ENCODE data around the gene XPO6.

XPO6 gene

DNA sequence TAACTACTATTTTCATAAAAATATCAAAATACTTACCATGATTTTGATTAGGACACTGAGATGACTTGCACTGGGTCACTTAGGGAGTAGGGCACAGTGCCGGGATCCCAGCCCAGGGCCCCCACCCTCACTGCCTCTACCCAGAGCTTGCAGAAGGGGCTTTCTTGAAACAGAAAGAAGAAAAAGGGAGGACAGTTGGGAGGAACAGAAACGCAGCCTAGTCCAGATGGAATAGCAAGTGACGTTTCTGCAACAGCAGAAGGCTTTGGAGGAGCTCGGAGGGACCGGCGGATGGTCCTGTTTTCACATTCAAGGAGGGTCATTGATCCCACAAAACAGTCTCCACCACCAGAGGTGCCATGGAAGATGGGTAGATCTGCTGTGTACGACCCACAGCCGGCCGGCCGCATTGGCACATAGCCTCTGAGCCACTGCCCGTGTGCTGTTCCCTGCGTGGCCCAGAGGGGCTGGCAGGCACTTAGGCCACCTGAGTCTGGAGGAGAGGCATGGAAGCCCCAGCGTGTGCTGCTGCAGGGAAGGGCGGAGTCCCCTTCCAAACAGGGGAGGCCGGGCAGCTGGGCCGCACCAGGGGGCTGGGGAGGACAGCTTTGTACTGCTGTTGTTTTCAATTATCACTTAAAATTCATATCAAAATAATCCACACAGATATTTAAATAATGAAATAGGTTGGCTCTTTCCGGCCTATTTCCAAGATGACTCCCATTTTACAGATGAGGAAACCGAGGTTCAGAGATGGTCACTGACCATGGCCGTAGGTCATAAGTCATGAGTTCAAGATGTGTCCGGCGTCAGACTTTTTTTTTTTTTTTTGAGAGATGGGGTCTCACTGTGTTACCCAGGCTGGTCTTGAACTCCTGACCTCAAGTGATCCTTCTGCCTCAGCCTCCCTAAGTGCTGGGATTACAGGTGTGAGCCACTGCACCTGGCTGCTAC is 125.3 kb downstream of the XPO6 start:
- DNase-seq, result no peak

DNA sequence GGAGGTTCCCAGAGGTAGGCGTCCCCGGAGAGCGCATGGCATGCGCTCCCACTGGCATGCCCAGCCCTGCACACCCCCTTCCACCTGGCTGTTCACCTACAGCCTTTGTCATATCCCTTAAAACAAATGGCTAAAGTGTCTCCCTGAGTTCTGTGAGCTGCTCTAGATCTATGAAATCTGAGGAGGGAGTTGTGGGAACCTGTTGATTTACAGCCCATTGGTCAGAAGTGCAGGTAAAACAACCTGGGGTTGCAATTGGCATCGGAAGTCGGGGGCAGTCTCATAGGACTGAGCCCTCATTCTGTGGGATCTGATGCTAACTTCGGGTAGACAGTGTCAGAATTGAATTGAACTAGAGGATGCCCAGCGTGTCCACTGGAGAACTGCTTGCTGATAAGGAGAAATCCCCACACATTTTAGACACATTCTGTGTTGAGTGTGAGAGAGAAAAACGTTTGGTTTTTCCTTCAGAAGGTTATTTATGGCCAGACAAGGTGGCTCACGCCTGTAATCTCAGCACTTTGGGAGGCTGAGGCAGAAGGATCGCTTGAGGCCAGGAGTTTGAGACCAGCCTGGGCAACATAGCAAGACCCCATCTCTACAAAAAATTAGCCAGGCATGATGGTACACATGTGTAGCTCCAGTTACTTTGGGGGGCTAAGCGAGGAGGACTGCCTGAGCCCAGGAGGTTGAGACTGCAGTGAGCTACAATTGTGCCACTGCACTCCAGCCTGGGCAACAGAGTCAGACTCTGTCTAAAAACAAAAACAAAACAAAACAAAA is 126.2 kb downstream of the XPO6 start:
- no peak for DNase-seq

DNA sequence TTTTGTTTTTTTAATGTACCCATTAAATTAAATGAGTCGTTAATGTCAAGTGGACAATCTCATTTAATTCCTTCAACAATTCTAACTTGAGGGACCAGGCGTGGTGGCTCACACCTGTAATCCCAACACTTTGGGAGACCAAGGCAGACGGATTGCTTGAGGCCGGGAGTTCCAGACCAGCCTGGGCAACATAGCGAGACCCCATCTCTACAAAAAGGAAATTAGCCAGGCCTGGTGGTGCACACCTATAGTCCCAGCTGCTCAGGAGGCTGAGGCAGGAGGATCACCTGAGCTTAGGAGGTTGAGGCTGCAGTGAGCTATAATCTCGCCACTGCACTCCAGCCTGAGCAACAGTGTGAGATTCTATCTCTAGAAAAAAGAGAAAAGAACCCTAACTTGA is 127.6 kb downstream of the XPO6 start:
- DNase-seq, result no peak

DNA sequence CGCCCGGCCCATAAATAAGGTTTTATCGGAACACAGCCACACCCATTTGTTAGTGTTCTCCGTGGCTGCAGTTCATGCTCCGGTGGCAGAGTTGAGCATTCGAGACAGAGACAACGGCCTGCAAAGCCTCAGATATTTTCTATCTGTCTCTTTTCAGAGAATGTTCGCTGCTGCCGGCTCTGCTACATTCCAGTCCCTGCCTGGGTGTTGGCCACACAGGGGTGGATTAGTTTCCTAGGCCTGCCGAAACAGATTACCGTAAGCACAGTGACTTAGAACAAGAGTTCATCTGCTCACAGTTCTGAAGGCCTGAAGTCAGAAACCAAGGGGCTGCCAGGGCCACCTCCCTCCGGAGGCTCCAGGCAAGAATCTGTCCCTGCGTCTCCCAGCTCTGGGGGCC is 129.1 kb downstream of the XPO6 start:
- DNase-seq, result peak; percentile 84

DNA sequence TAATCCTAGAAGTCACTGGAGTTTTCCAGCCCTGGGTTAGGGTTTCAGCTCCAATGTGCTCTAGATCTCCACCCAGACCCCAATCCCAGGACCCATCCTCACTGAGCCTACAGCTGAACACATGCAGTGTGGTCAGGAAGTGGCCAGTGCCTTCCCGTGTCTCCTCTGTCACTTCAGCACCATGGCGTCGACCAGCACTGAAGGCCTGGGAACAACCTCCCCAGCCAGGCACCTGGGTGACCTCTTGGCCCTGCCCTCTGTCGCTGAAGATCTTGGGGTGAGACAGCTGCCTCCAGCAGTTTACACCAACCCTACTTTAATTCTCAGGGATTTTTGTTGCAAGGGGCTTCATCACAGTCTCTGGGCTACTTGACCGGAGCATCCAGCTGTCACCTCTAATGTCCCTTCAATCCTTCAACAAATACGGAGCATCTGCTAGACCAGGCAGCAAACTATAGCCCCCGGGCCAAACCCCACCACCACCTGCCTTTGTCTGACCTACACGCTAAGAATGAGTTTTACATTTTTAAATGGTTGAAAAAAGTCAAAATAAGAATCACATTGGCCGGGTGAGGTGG is 130.3 kb downstream of the XPO6 start:
- peak; percentile 74 for DNase-seq

DNA sequence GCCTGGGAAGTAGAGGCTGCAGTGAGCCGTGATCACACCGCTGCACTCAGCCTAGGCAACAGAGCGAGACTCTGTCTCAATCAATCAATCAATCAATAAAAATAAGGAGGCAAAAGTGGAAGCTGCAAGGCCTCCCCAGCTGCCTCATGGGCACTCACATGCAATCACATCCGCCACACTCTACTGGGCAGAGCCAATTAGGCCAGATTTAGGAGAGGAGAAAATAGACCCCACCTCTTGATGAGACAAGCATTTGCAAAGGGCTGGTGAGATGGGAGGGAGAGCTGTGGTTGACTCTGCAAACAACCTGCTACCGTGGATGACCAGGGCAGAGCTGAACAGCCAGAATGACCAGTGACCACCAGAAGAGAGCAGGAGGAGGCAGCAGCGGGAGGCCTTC is 133.5 kb downstream of the XPO6 start:
- DNase-seq, result peak; percentile 79

DNA sequence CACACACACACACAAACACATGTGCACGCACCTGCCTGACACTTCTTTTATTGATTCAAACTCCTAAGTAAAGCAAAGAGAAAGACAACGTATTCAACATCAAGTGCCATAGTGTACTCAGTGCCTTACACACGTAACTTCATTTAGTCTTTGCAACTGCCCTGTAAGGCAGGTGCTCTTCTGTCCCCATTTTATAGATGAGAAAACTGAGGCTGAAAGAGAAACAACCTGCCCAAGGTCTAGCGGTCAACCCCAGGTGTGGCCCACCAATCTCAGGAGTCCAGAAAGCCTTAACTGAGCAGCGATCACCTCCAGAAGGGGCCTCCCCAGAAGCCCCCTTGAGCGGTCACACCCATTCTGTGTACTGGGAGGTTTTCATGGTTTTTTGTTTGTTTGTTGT is 137.9 kb downstream of the XPO6 start:
- DNase-seq, result no peak

DNA sequence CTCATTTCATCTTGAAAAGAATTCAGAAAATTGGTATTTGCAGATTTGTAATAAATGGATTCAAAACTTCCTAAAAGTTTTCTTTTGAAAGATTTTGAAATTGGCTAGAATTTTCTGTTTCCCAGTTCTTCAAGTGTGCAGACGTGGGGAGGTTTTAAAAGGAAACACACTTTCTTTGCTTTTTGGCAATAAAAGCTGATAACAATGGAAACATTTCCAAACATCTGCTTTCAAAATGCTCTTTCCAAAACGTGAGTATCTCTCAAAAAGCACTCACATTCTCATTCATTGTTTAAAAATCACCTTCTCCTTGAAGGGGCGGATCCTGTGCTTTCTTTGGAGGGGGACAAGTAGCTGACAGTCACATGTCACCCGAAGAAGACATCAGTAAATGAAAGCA is 139.7 kb downstream of the XPO6 start:
- DNase-seq, result no peak

DNA sequence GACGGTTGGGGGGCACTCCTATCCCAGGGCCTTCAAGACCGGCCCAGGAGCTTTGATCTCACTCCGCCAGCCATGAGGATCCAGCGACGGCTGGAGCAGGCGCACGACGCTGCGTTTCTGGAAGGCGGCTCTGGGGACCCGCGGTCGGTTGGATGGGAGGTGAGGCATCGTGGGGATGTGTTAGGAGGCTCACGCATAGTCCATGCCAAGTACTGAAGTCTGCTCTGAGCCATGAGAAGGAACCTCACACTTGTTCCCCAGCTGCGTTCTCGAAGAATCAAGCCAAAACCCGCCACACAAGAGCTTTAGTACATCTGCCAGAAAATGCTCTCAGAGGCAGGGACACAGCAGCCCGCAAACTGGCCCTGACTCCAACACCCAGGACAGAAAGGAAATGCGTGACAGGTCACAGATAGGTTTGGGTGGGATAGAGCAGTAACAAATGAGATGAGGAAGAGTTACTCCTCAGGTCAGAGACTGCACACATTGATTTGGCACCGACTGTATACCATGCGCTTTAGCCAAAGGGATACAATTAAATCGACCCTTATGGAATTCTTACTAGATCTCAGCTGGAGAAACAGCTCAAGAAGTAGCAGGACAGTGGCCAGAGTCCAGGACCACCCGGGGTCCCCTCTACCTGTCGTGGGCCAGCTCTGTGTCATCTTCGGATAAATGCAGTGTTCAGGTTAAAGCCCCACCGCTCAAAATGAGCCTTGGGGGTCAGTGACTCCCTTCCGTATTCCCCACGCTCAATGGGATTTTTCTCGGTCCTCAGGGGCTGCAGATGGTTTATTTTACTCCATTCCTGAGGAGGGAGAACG is 141.6 kb downstream of the XPO6 start:
- no peak for DNase-seq

DNA sequence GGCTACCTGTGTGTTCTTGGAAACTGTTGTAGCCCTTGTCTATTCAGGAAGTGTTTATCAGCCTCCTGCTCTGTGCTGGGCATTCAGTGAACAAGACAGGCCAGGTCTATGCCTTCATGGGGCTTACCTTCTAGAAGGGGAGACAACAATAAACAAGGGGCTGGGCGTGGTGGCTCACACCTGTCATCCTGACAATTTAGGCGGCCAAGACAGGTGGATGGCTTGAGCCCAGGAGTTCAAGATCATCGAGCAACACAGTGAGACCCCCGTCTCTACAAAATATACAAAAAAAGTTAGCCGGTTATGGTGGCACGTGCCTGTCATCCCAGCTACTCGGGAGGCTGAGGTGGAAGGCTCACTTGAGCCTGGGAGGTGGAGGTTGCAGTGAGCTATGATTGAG is 142.8 kb downstream of the XPO6 start:
- no peak for DNase-seq

DNA sequence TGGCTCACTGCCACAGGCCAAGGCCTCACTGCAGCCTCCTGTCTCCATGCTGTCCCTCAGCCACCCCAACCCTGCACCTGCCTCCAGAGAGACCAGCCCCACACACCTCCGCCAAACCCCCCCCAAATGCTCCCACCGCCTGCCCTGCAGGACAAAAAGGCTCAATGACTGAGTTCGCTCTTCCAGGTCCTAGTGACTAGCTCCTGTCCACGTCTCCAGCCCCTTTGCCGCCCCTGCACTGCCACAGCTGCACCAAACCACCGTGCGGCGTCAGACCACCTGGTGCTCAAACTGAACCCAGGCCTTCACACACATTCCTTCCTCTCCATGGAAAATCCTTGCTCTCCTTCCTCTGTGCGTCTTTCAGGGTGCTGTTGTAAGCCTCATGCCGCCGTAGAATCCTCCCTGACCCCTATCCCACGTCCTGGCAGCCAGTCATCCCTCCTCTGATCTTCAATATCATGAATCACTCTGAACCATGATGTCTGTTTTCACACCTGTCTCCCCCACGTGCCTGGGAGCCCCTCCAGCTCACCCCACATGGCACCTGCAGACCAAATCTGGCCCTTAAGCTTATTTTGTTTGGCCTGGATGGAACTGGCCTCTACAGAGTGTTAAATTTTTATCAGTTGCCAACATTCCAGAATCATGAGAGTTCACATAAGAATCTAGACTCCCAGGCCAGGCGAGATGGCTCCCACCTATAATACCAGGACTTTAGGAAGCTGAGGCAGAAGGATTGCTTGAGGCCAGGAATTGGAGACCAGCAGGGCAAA is 144.0 kb downstream of the XPO6 start:
- no peak for DNase-seq

DNA sequence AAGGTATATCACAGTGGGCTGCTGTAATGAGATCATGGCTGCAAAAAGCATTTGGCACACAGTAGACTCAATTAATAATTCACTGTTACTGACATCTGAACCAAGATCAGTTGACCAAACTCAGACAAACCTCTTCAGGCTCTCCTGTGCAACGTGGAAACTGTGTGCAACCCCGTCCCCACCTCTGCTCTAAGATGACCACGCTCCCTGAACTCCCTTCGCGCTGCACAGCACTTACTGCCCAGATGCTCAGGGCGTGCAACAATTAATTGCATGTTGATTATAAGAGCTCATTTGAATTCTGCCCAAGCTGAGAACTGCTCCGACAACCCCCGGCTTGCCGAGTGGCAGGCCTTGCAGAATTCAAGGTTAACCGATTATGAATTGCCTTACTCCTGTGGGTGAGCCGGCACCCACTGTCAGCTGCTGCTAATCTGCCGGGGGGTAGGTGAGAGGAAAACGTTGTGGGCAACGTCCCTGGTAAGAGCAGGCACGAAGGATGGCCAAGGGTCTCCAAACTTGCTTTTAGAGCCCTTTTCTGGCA is 147.0 kb downstream of the XPO6 start:
- DNase-seq, result no peak

DNA sequence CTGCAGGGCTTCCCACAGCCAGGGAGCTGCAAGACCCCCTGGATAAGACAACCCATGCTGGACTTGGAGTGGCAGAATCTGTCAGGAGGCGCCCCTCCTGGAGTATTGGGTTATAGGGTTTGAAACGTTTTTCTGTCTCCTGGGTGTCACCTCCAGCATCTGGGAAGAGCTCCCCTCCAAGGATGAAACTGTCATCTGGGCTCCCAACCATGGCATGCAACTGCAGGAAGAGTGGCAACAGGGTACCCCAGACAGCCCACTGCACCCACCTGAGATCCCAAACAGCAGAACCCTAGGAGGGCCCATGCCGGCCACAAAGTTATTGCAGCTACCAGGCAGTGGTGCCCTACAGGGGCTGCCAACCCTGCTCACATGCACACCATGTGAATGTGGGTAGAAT is 147.6 kb downstream of the XPO6 start:
- no peak for DNase-seq

DNA sequence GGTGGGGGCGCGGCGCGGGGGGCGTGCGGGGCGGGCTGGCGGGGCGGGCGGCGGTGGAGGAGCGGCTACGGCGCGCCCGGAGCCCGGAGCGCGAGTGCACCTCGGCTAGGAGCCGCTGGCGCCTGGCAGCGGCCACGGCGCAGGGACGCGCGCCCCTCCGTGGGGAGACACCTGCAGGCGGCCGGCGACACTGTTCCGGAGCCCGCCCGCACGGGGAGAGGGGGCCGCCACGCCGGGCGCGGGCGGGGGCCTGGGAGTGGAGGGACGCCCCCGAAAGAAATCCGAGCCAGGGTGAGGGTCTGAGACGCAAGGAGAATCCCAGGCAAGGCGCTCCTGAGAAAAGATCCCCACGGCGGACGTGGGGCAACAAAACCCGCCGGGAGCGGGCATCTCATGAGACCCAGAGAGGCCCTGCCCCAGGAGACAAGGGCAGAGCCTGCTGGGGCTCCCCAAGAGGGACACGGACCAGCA is 148.1 kb downstream of the XPO6 start, which contains the start of gene GSG1L:
Gene GSG1L (minus strand): TSS at position 124 of the 471 bp plus-strand sequence. CDS start 290 bp downstream, outside the sequence.
- peak; percentile 50 for DNase-seq

DNA sequence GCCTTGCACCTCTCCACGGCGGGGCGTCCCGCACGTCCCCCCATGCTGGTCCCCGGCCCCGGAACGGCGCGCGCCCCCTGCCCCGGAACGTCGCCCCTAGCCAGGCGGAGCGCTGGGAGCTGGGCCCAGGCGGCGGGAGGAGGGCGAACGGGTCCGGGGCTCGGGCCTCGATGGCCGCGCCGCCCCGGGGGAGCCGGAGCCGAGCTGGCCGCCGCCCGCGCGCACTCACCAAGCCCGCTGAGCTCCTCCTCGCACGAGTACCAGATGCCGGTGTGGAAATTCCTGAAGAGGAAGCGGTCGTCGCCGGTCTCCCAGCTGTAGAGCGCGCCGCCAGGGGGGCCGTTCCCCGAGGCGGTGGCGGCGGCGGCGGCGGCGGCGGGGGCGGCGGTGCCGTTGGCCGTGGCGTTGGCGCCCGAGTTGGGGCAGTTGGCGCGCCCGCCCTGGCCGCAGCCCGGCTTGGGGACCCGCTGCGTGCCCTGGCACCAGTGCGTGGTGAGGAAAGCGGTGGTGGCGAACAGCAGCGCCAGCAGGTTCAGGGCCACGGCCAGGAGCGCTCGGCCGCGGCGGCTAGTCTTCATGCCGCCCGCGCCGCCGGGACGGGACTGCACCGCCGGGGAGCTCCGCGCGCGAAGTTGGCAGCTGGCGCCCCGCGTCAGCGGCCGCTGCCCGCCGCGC is 148.8 kb downstream of the XPO6 start:
- DNase-seq, result peak; percentile 57

DNA sequence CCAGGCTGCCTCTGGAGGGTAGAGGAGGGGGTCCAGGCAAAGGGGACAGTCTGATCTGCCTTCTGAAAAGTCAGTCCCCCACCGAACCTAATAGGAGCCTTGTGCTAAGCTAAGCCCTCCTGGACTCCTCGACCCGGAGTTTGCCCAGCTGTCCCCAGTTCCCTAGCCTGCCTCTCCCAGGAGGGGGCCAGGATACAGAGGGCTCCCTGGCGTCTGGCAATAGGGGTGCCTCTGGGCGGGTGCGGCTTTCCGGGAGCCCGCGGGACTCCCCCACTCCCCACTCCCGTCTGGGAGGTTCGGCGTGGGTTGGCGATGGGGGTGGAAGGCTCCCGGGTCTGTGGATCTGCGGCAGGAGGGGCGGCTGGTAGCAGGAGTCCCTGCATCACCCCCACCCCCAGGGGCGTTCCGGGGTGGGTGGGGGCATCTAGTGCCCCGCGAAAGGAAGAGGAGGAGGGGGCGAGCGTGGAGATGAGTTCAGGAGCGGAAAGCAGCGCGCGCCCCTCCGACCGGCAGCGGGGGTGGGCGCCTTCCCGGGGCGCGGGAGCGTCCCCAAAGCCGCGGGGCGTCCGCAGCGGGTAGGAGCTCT is 149.4 kb downstream of the XPO6 start:
- peak; percentile 10 for DNase-seq

DNA sequence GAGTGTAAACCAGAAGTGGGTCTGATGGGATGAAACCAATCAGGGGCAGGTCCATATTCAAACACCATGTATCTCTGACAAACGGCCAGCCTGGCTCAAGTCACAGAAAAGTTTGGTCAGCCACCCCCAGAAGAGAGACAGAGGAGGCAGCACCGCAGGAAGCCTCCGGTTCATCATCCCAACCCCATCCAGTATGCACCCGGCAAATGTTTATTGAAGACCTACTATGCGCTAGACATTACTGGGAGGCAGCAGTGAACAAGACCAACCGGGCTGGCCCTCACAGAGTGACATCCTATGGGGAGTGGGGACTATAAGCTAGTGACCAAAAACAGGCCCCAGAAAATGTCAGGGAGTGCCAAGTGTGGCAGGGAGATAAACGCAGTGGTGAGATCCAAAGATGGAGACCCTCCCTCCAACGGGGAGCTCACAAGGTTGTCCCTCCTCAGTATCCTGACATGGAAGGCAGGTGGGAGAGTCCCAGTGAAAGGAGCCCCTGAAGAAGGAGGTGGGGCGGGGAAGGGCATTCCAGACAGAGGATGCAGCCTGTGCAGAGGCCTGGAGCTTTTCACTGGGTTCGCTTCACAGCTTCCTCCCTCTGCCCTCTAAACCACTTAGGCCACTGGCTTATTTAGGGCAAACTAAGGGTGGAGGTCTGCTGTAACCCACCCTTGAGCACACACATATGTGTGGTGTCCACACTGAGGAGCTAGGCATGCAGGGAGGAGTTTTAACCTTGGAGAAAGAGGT is 150.2 kb downstream of the XPO6 start:
- peak; percentile 24 for DNase-seq

DNA sequence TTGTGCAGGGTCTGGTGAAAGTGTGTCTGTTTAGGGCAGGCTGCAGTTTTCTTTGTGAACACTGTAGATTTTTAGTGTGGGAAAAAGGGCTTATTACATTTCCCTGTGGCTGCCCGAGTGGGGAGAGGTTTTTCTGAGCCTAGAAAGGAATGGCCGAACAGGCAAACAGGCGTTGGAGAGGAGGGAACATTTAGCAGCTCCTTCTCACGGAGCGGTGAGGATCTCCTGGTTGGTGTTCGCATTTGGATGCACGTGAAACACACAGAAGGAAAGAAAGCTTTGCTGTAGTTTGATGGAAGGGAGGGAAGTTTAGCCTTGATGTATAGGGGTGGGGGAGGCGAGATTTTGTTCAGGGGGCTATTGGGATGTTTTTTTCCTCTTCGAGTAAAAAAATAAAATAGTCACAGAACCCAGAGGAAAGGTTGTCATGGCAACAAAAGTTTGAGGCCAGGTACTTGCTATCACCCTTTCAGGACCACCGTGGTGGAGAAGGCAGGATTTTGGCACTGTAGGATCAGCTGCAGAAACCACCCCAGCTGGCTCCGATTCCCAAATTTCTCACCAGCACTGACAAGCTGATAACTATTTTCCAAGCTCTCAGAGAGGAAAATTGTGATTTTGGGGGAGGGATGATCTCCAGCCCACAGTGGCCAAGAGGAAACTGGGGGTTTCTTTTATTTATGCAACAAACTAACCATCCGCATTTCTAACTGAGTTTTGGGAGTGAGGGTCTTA is 151.8 kb downstream of the XPO6 start:
- no peak for DNase-seq

Measured in eye (tissue), 1 donor.